ENCODE data around the gene LILRB2.
"Not testable (repeated sequence)": the region's sequence is repeated elsewhere in the genome, so short reads cannot be mapped to it uniquely, and the experiment has no call there.

The LILRB2 gene

GRCh38 chr19:54281007-54281728 is at the start of gene LILRB2:
TSS of gene LILRB2 (minus strand) at chr19:54281110. CDS start at chr19:54280496, 614 bp downstream.
- no peak for DNase-seq

GRCh38 chr19:54329476-54330165 is 48.7 kb upstream of the LILRB2 start:
- peak; percentile 2 for DNase-seq

GRCh38 chr19:54328781-54329180 is 47.9 kb upstream of the LILRB2 start:
- DNase-seq, result not testable (repeated sequence)

DNA sequence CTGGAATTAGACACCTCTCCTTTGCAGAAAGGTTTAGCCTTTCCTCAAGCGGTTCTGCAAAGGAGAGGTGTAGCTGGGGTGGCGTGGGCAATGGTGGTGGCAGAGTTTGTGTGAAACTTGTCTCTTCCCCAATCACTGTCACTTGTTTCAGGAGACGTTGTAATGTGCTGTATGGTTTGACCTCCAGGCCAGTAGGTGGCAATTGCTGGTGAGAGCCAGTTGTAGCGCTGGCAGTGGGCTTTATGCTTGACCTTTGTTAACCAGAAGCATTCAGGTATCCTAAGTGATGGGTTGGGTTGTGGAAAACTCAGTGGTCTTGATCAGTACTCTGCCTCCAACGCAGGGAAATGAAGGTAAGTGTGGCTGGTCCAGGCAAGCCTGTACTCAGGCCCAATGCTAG is 44.7 kb upstream of the LILRB2 start:
- no peak for DNase-seq

GRCh38 chr19:54325194-54325621 is 44.3 kb upstream of the LILRB2 start:
- peak; percentile 27 for DNase-seq

- no peak for DNase-seq
Measured at GRCh38 chr19:54324071-54324470, 43.2 kb upstream of the LILRB2 start.

- DNase-seq, result not testable (repeated sequence)
Measured at GRCh38 chr19:54322934-54323333, 42.0 kb upstream of the LILRB2 start.

GRCh38 chr19:54322295-54322694 is 41.4 kb upstream of the LILRB2 start:
- DNase-seq, result not testable (repeated sequence)

DNA sequence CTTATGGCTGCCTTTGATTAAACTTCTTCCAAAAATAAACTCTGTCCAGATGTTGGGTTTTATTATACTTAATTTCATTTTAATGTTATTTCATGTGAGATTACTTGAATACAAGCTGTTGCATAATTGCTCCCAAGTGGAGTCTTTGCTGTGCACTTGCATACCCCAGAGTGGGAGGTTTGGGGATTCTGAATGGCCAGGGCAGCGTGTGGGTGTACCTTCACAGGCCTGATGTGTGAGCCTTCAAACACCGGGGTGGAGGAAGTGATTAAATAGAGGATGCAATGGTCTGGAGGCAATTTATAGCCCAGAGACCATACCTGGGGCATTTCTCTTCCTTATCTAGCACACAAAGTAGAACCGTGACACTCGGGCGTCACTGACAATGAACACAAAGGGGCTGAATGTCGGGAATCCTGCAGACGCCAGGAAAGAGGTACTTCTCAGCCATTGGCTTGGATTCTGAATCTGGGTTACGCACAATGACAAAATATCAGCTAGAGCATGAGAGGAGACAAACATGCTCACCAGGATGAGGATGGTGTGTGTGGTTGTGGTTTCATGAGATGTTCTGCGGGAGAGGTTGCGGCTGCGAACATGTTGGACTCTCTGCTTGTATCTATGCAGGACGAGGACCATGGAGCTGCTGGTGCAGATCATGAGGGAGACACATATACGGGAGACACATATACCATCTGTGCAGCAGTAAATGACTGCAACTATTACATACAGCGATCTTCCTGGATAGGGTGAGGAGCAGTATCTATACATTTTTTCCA is 39.2 kb upstream of the LILRB2 start:
- DNase-seq, result no peak

DNA sequence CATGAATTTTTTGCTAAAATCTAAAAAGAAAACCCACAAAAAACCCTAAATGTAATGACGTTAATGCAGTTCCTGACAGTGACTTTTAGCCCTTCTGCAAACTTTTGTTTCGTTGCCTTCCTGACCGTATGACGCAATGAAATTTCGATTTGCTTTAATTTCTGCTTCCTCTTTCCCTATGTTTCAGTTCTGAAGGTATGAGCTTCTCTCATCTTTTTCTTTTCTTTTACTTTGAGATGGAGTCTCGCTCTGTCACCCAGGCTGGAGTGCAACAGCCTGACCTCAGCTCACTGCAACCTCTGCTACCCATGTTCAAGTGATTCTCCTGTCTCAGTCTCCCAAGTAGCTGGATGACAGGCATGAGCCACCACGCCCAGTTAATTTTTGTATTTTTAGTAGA is 38.1 kb upstream of the LILRB2 start:
- no peak for DNase-seq

DNA sequence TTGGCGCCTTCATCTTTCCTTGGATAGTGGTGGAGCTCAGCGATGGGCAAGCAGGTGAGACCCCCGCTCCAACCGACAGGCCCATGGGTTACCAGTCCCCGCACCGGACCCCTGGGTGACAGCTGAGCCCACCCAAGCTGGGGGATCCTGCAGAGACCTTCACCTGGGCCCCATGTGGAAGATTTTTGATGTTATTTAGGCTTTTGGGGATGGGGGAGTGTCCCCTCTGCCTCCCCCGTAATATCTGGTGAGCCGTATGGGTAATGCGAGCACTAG is 37.0 kb upstream of the LILRB2 start:
- no peak for DNase-seq

- no peak for DNase-seq
Measured at GRCh38 chr19:54317108-54317964, 36.4 kb upstream of the LILRB2 start.

DNA sequence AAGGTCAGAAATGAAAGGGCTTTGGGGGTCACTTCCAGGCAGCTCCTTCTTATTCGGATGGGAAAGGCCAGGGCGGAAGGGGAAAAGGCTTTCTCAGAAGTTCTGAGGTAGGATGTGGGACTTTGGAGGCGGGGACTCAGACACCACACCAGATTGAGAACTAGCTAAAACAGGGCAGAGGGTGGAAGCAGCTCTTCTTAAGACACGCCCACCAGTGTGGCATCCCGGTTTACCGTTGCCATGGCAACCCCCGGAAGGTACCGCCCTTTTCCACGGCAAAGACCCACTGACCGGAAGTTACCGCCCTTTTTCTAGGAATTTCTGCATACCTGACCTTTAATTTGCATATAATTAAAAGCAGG is 35.8 kb upstream of the LILRB2 start:
- DNase-seq, result no peak

DNA sequence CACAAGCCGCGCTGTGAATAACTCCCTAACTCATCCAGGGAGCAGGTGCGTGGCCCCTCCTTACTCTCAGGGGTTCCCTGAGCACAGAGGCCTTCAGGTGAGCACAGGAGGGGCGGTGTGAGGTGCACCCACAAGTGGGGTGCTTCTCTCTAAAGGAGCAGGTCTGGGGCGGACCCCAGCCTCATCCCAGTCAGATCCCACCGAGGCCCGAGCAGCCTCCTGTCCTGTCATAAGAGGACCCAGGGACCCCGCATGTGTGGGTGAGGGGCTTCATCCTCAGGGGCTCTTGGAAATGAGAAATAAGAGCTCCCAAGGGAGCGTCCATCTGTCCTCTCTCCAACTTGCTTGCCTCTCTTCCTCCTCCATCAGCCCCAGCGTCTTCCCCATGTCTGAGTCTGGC is 35.0 kb upstream of the LILRB2 start:
- no peak for DNase-seq

- DNase-seq, result no peak
Measured at GRCh38 chr19:54312436-54313377, 31.8 kb upstream of the LILRB2 start, which contains the start of gene LILRA5. TSS of gene LILRA5 (minus strand) at chr19:54313166. CDS start at chr19:54313019, 147 bp downstream.

DNA sequence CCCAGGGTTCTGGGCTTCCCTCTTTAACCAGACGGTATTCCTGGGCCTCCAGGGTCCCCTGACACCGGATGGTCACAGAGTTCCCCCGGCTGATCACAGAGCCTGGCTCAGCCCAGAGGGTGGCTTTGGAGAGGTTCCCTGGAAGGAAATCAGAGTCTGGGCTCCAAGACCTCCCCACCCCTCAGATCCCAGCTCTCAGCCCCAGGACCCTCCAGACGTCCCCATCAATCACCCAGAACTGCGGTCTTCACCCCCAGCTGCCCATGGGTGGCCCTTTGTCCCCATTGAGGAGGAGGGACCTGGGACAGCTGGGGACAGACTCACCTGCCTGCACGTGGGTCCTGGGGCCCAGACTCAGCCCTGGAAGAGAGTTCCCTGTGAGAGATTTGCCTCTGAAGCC is 31.1 kb upstream of the LILRB2 start:
- no peak for DNase-seq

GRCh38 chr19:54311486-54311885 is 30.6 kb upstream of the LILRB2 start:
- no peak for DNase-seq

DNA sequence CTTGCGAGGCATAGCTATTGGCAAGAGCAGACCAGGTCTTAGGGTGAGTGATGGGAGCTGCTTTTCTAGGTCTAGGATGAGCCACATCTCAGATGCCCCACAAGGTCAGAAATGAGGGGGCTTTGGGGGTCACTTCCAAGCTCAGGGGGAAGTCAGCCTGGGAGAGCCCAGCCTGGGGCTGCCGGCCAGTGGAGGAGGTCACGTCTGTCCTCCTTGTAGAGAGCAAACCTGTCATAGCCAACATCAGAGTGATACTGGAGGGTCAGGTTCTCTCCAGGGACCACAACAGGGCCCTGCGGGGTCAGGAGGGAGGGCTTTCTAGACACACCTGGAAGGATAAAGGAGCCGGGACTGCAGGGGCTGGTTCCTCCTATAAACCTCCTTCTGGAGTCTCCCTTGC is 29.6 kb upstream of the LILRB2 start:
- no peak for DNase-seq

DNA sequence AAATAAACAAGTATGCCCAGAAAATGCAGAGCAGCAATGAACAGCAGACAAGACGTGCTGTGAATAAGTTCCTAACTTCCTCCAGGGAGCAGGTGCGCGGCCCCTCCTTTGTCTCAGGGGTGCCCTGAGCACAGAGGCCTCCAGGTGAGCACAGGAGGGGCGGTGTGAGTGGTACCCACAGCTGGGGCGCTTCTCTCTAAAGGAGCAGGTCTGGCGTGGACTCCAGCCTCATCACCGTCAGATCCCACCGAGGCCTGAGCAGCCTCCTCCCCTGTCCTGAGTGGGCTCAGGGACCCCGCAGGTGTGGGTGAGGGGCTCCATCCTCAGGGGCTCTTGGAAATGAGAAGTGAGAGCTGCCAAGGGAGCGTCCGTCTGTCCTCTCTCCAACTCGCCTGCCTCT is 28.9 kb upstream of the LILRB2 start:
- DNase-seq, result no peak

DNA sequence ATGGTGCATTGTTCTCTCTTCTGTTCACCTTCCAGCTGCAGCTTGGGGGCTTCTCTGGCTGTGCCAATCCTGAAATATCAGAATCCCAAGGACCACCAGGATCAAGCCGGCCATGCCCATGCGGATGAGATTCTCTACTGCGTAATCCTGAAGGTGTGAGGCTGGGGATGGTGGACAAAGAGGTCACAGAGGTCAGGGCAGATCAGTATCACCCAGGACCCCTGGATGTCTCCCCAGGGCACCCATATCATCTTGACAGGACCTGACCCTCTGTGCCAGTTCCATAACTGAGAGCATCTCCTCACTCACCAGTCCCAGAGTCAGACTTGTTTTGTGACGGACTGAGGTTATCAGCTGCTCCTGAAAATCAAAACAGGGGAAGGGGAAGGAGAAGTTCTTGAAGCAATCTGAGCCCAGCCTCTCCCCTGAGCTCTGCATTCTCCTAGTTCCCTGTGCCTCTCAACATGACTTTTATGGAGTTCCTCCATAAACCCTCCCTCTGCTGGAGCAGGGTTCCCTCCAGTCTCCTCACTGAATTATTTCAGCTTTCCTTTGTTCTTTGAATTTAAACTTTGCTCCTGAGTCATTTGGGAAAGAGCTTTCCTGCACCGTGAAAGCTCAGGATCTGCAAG is 26.6 kb upstream of the LILRB2 start:
- DNase-seq, result no peak

DNA sequence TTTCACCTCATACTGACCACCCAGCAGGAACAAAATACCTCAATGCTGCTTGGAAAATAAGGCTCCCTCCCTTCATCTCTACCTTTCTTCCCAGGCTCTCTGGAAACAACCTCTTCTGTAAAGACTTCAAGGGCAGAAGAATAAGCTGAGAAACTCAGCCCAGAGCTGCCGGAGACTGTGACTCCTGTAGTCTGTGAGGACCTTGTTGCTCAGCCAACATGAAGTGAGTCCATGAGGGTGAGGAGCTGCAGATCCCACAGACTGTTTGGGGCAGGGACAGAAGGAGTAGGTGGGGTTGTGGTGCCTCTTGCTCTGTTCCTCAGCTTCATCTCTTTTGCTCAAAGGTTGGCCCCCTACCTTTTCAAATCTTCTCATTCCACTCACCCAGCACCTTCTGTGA is 24.2 kb upstream of the LILRB2 start:
- no peak for DNase-seq
